Activated CD4-positive, CD25-positive, alpha-beta regulatory T cell treated with anti-CD3 and anti-CD28 coated beads, Interleukin-2, amount 50 U/mL, for 72 hours (primary cell): ENCODE data around the gene MCM5.

Experiments
- DNase-seq: peaks from one replicate; pipeline ENCODE4 v3.0.0; 2021

Gene MCM5

DNA sequence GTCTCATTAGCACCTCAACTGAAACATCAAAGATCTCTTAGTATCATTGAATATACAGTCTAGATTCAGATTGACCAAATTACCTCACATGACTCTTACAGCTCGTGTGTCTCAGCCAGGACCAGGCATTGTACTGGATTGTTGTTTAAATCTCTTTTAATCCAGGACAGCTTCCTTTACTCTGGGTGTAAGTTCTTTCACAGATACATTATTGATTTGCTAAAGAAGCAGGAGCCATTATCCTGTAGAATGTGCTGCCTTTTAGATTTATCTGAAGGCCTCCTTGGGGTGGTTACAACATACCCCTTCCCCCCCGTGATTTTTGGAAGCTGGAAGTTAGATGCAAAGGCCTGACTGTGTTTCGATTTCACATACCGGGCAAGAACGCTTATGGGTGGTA lies 4.2 kb downstream of the MCM5 start:
- DNase-seq, result no peak

DNA sequence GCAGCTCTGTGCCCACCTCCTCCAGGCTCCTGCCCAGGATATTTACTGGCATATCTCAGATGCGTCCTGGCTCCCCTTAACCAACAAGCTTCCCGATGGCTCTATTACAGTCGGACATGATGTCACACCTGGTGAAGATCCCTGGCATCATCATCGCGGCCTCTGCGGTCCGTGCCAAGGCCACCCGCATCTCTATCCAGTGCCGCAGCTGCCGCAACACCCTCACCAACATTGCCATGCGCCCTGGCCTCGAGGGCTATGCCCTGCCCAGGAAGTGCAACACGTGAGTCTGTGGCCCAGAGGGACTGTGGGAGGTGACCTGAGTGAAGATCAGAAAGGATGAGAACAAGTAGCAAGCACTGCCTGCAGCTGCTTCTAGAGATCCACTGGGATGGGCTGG lies 6.5 kb downstream of the MCM5 start:
- no peak for DNase-seq

DNA sequence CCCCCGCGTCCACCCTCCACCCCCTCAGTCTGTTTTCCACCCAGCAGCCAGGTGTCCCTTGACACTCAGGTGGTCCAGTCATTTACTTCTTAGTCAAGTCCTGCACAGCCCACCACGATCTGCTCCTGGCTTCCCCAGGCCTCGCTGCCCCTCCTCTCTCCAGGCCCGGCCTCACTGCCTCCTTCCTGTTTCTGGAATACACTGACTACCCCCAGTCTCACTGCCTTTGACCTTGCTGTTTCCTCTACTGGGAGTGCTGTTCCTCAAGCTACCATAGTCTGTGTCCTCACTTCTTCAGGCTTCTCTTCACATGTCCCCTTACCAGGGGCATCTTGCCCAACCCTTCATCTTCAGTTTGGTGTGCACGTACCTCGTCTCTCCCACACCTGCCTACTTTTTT lies 7.4 kb downstream of the MCM5 start:
- no peak for DNase-seq

DNA sequence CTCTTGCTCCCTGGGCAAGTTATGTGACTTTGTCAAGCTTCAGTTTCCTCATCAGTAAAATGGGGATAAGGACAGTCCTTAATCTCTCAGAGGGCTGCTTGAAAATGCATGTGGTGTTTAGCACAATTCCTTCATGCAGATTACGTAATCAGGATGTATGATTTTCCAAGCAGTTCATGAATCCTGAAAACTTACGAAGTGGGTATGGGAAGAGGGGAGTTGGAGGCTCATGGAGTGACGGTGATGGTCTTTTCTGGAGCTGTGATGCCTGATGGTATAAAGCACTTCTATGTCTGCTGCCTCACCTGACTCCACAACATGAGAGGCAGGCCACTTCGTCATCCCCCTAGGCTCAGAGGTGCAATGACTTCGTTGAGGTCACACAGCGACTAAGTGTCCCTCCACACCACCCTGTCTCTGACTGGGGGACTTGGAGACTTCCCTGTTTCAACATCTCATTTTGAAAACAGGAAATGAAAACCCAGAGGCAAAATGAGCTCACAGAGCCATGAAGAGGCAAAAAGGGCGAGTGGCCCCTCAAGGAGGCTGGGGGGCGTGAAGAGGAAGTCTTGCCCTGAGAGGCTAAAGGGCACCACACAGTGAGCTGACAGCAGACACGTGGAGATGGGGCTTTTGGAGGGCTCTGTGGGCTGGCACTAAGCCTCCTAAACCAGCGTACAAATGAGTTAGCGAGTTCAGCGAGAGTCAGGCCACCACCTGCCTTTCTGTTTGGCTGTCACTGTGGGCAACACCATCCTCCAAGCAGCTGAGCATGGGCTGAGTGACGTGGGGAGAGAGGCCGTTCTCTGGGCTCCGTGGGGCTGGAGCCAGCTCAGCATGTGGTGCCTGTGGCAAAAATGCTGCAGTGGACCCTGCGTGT lies 10.1 kb downstream of the MCM5 start:
- DNase-seq, result no peak

DNA sequence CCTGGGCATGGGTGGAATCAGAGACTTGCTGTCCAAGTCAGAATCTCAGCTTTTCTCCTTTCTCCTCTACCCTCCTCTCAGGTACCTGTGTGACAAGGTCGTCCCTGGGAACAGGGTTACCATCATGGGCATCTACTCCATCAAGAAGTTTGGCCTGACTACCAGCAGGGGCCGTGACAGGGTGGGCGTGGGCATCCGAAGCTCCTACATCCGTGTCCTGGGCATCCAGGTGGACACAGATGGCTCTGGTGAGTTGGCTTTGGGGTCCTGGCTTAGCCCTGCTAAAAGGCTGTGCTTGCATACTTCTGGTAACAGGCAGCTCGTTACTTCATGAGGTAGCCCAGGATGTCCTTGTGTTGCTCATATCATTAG lies 10.7 kb downstream of the MCM5 start:
- DNase-seq, result no peak

DNA sequence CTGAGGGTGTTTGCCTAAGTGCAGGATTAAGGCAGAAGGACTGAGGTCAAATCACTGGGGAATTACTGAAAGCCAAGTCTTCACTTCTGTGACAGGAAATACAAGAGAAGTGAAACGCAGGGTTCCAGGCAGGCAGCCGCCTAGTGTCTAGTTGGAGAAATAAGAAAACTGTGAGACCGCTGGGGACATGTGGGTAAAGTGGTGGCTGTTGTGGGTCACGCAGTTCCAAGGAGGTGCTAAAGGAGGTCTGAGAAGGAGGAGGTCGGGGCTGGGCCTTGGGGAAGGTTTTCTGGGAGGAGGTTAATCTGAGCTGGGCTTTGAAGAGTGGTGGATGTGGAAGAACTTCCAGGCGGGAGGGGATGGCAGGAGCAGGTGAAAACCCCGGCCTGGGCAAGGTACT lies 11.2 kb downstream of the MCM5 start:
- no peak for DNase-seq

DNA sequence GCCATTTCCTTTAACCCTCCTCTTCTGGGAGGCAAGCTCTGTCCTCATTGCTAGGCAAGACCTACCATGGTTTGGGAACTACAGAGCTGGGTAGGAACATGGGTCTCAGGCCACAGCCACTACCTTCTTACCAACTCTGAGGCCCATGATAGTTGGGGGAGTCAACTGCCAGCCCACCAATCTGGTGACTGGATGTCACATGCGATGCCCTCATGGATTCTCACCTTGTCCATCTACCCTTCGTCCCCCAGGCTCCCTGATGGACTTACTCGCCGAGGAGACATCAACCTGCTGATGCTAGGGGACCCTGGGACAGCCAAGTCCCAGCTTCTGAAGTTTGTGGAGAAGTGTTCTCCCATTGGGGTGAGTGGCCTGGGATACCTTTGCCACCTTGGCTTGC lies 13.7 kb downstream of the MCM5 start:
- no peak for DNase-seq

DNA sequence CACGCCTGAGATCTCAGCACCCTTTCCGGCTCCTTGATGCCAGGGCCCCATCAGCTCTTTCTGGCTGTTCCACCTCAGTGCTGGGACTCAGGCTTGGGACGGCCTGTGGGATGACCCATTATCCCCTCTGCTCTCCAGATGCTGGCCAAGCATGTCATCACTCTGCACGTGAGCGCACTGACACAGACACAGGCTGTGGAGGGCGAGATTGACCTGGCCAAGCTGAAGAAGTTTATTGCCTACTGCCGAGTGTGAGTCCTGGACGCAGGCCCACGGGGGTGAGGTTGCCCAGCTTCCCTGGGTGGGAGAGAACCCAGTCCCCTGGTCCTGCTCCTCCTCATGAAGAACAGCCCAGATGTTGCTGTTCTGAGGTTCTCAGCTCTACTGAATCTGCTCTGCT lies 17.7 kb downstream of the MCM5 start:
- DNase-seq, result no peak

DNA sequence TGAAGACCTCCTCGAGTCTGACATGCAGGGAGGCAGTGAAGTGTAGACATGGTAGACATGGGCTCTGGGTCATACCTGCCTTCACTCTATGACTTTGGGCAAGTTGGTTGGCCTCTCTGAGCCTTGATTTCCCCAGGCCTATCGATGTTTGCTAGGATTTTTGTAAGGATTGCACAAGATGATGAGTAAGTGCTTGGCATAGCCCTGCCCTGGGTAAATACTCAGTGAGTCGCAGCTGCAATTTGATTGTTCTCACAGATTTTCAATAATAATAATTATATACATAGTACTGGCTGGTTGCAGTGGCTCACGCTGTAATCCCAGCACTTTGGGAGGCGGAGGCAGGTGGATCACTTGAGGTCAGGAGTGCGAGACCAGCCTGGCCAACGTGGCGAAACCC lies 18.1 kb downstream of the MCM5 start:
- DNase-seq, result no peak

- no peak for DNase-seq
Measured at GRCh38 chr22:35418731-35419130, 18.8 kb downstream of the MCM5 start.

- no peak for DNase-seq
Measured at GRCh38 chr22:35419756-35420155, 19.8 kb downstream of the MCM5 start.

GRCh38 chr22:35421121-35421520 lies 21.2 kb downstream of the MCM5 start:
- DNase-seq, result no peak

- no peak for DNase-seq
Measured at GRCh38 chr22:35422145-35422544, 22.2 kb downstream of the MCM5 start.

- DNase-seq, result no peak
Measured at GRCh38 chr22:35422936-35423335, 23.0 kb downstream of the MCM5 start.

DNA sequence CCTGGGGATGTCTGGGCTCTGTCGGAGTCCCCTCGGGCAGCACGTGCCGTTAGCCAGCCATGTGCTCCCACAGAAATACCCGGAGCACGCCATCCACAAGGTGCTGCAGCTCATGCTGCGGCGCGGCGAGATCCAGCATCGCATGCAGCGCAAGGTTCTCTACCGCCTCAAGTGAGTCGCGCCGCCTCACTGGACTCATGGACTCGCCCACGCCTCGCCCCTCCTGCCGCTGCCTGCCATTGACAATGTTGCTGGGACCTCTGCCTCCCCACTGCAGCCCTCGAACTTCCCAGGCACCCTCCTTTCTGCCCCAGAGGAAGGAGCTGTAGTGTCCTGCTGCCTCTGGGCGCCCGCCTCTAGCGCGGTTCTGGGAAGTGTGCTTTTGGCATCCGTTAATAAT lies 24.1 kb downstream of the MCM5 start:
- DNase-seq, result no peak

GRCh38 chr22:35424761-35425160 lies 24.8 kb downstream of the MCM5 start:
- DNase-seq, result no peak

DNA sequence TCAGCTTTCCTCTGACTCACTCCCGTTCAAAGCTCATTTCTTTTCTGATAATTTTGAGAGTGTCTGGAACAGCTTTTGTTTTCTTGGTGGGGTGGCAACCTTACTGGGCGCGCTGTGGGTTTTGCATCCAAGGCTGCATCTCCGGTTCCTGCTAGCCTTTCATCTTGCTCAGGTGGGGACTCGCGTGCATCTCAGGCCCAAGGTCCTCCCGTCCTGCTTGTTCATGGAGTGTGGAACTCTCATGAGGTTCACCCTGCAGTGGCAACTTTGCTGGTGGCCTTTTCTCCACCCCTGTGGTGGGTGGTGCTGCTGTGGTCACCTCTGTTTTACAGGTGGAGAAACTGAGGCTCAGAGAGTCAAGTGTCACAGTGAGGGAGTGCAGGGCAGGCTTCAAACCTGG lies 25.6 kb downstream of the MCM5 start:
- DNase-seq, result no peak

GRCh38 chr22:35425971-35426800 lies 26.2 kb downstream of the MCM5 start:
- DNase-seq, result no peak

- no peak for DNase-seq
Measured at GRCh38 chr22:35426801-35427140, 26.8 kb downstream of the MCM5 start.

- DNase-seq, result peak; percentile 78
Measured at GRCh38 chr22:35430897-35431322, 31.0 kb downstream of the MCM5 start.

DNA sequence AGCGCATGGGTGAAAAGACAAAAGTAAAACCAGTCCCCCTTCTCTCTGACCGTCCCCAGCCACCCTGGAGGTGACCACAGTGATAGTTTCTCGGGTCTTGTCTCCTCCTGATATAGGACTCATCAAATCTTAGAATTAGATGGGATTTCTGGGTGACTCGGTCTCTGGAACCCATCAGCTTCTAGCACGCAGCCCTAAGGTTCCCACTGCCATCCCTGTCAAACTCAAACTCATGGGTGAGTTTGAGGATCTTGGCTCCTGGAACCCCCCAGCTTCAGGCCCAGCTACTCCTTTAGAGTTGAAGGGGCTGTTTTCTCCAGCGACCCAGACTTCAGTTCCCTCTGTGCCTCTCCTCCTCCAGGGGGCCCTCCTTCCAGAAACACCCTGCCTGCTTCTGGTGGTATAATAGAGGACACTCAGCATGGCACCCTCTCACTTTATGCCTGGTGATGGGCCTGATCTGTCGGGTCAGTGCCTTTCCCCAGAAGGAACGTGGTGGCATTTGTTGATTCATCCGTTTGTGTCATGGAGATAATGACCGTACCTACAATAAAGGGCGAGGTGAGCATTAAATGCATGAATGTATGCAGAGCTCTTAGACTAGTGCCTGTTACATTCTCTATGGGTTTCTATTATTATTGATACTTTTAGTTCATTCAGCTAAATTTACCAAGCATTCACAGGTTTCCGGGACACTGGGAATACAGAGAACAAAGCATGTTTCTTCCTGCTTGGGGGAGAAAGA lies 31.7 kb downstream of the MCM5 start:
- no peak for DNase-seq

DNA sequence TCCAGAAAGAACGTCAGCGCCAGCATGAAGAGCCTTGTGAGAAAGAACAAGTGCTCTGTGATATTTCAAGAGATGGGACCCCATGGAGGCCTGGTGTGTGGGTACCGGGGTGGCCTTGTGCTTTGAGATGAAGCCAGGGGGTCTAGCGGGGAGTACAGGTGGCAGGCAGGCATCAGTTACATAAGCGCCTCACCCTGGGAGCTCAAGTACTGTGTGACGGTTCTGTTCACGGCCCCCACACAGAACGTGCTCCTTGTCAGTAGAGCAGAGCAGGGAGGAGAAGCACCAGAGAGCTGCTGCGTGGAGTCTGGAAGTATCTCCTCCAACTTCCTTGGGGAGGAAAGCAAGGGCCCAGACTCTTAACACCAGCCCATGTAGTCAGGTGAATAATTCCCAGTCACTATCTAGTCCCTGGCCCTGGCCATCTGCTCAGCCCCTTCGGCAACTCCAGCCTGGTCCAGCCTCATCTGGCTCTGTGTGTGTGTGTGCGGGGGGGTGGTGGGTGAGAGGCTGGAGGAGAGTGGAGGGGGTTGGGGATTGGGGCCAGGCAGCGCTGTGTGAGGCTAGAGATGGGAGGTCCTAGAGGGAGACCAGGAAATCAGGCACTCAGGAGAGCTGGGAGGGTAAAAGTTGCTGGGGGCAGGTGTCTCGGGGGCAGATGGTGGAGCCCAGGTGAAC lies 32.4 kb downstream of the MCM5 start:
- no peak for DNase-seq

- no peak for DNase-seq
Measured at GRCh38 chr22:35434061-35434710, 34.2 kb downstream of the MCM5 start.
